Upper lobe of left lung (tissue), 6 donors: ENCODE results near the gene CELA2B. TPM values are rescaled to one million over a fixed set of nuclear protein-coding genes. Genes with fewer than 3 reads are reported as not detected.

ENCODE experiments used
- ATAC-seq, 2 donors: fragments of 200-7000 bp; cut with Tn5 transposase; one replicate each; pipeline ENCODE4 v1.9.1; 2022; ENCODE audit warnings: mild to moderate bottlenecking in 2 of 2, moderate library complexity in 2 of 2; ENCODE audit not compliant: low FRiP score in 2 of 2
- DNase-seq, 2 donors: peaks; one replicate each; pipeline ENCODE4 v3.0.0-alpha.2; 2019 to 2020
- H3K27ac ChIP-seq, 4 donors: fragments of 200-600 bp; sonication (generic); one replicate each; pipeline ENCODE4 v1.5.1; 2016 to 2019
- H3K27me3 ChIP-seq, 4 donors: fragments of 200-600 bp; sonication (generic); one replicate each; pipeline ENCODE4 v1.5.1; 2017 to 2019
- H3K36me3 ChIP-seq, 4 donors: fragments of 200-600 bp; sonication (generic); one replicate each; pipeline ENCODE4 v1.5.1; 2016 to 2019
- H3K4me1 ChIP-seq, 4 donors: fragments of 200-600 bp; sonication (generic); one replicate each; pipeline ENCODE4 v1.5.1; 2018 to 2019
- H3K4me3 ChIP-seq, 4 donors: fragments of 200-600 bp; sonication (generic); one replicate each; pipeline ENCODE4 v1.5.1; 2017 to 2019; ENCODE audit warnings: mild to moderate bottlenecking in 2 of 4, moderate library complexity in 1 of 4
- H3K9me3 ChIP-seq, 4 donors: fragments of 200-600 bp; sonication (generic); one replicate each; pipeline ENCODE4 v1.5.1; 2018 to 2019
- EP300 ChIP-seq, 4 donors: sonication (generic); formaldehyde crosslinking; IDR thresholded peaks; one replicate each; pipeline ENCODE4 v1.5.1; 2017; ENCODE audit warnings: antibody characterized with exemption in 4 of 4, control low read depth in 2 of 4
- POLR2A ChIP-seq, 4 donors: fragments of 450-650 bp; IDR thresholded peaks; one replicate each; pipeline ENCODE4 v1.5.1; 2016 to 2017; ENCODE audit warnings: antibody characterized with exemption in 4 of 4, mild to moderate bottlenecking in 2 of 4
- POLR2AphosphoS5 ChIP-seq, 2 donors: sonication (generic); formaldehyde crosslinking; IDR thresholded peaks; one replicate each; pipeline ENCODE4 v1.5.1; 2017; ENCODE audit warnings: antibody characterized with exemption in 2 of 2
- WGBS, 2 donors: methylation state at CpG; one replicate each; pipeline ENCODE4 v1.1.5; 2017 to 2018; 5-methylcytosine and 5-hydroxymethylcytosine counted together
- total RNA-seq, 6 donors: library from RNA; depleted of rRNA in 4 of 6; stranded (reverse); fragments of >200 nt in 4 of 6; gene quantifications; one replicate each; pipeline versions ENCODE4 v1.1.0 to v1.2.1, GENCODE V29; 2016 to 2021
- TF ChIP-seq, protein P1 (sequence below), 6 experiments: fragments of 450-650 bp in 4 of 6; fragments of 200-600 bp in 2 of 6; sonication (generic) in 2 of 6; IDR thresholded peaks; one replicate each; pipeline ENCODE4 v1.5.1; 2016 to 2019; ENCODE audit warnings: antibody characterized with exemption in 6 of 6
- donor health status: DM: no; HTN: no; CAD: no; lungs with moderate emphysema.
- donor health status: DM: no; HTN: yes; CAD: no; lungs with severe emphysema.

CELA2B gene
- total RNA-seq, 6 donors from 2014 or later: 0.91 to 1.8 (median 1.3) TPM; not detected in 3

DNA sequence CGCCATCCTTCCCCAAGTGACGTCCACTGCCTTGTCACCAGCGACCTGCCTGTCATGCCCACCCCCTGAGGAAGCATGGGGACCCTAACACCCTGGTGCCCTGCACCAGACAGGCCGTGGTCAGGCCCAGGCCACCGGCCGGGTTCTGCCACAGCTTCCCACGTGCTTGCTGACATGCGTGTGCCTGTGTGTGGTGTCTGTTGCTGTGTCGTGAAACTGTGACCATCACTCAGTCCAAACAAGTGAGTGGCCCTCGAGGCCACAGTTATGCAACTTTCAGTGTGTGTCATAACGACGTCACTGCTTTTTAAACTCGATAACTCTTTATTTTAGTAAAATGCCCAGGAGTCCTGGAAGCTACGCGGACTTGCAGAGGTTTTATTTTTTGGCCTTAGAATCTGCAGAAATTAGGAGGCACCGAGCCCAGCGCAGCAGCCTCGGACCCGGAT lies 46.2 kb upstream of the CELA2B start:
- Histone ChIP-seq H3K4me3 (no peak overlapping the region), H3K4me1 (peaks cover 0 to 13% (median 4%) of the 10 kb centered on the region in 4 donors), H3K36me3 (peaks cover 0 to 47% (median 21%) of the 10 kb centered on the region in 4 donors), H3K27me3 (no peaks in the 10 kb centered on the region), H3K9me3 (no peaks in the 10 kb centered on the region), H3K27ac (no peak overlapping the region)
- TF ChIP-seq EP300 (IDR thresholded peaks at IDR 0.05): peak in 1 of 4 donors; percentile 23
- no peak for TF ChIP-seq POLR2AphosphoS5 (IDR thresholded peaks at IDR 0.05)
- TF ChIP-seq, protein P1, sequence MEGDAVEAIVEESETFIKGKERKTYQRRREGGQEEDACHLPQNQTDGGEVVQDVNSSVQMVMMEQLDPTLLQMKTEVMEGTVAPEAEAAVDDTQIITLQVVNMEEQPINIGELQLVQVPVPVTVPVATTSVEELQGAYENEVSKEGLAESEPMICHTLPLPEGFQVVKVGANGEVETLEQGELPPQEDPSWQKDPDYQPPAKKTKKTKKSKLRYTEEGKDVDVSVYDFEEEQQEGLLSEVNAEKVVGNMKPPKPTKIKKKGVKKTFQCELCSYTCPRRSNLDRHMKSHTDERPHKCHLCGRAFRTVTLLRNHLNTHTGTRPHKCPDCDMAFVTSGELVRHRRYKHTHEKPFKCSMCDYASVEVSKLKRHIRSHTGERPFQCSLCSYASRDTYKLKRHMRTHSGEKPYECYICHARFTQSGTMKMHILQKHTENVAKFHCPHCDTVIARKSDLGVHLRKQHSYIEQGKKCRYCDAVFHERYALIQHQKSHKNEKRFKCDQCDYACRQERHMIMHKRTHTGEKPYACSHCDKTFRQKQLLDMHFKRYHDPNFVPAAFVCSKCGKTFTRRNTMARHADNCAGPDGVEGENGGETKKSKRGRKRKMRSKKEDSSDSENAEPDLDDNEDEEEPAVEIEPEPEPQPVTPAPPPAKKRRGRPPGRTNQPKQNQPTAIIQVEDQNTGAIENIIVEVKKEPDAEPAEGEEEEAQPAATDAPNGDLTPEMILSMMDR (IDR thresholded peaks at IDR 0.05): no peak
- no peak for ATAC-seq
- peak; percentile 50 to 69 for DNase-seq
- WGBS, 2 donors: 78 to 82% methylated on average over 13 to 19 of the region's 19 CpGs

DNA sequence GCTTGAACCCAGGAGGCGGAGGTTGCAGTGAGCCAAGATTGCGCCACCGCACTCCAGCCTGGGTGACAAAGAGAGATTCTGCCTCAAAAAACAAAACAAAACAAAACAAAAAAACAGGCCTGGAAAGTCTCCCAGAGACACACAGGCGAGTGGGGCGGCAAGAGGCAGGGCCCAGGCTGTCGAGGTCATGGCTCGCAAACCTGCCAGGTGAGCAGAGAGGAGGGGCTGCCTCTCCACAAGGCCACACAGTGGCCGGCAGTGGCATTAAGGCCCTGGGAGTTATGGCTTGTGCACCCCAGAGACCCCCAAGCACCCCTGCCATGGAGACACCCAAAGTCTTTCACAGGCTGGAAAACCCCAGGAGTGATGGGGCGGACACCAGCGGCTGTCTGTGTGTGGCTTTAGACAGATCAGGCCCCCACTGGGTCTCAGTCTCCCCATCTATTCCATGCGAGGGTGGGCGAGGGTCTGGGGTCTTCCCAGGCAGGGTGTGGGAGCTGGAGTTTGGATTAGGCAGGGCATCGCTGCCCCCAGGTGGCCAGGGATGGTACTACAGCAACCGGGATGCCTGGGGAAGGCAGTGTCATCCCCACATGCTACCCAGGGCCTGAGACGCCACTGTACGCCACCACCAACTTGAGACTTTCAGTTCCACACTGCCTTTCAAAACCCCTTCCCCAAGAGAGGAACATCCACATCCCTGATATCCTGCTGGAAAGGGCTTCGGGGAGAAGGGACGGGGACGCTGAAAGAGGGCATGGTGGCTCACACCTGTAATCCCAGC lies 44.9 kb upstream of the CELA2B start:
- Histone ChIP-seq H3K4me3 (no peak overlapping the region), H3K27me3 (no peaks in the 10 kb centered on the region), H3K4me1 (peaks cover 0 to 7% (median 2%) of the 10 kb centered on the region in 4 donors), H3K9me3 (no peaks in the 10 kb centered on the region), H3K36me3 (peaks cover 0 to 43% (median 17%) of the 10 kb centered on the region in 4 donors), H3K27ac (peak overlapping the region in 1 of 4 donors; percentile 49)
- peak; percentile 69 to 79 for ATAC-seq
- DNase-seq: peak in 1 of 2 donors; percentile 70
- TF ChIP-seq EP300 (IDR thresholded peaks at IDR 0.05) (no peak), POLR2A (IDR thresholded peaks at IDR 0.05) (no peak), POLR2AphosphoS5 (IDR thresholded peaks at IDR 0.05) (no peak)
- TF ChIP-seq, protein P1 (IDR thresholded peaks at IDR 0.05): peak; percentile 93 to 97 (median 96)
- WGBS, 2 donors: 65 to 71% methylated on average over 14 to 18 of the region's 19 CpGs

DNA sequence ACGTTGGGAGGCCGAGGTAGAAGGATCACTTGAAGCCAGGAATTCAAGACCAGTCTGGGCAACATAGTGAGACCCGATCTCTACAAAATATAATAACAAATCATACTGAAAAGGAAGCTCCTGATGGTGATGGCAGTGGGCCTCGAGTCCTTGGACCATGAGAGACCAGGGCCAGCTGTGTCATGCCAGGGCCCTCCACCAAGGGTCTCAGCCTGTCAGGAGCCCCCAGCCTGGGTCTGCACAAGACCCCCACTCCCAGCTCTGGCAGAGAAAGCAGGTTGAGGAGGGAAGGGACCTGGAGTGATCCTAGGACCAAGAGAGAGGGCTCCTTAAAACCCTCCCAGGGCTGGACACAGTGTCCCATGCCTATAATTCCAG lies 44.3 kb upstream of the CELA2B start:
- no peak for TF ChIP-seq EP300 (IDR thresholded peaks at IDR 0.05)
- TF ChIP-seq, protein P1 (IDR thresholded peaks at IDR 0.05): no peak
- no peak for TF ChIP-seq POLR2A (IDR thresholded peaks at IDR 0.05)
- TF ChIP-seq POLR2AphosphoS5 (IDR thresholded peaks at IDR 0.05): no peak

DNA sequence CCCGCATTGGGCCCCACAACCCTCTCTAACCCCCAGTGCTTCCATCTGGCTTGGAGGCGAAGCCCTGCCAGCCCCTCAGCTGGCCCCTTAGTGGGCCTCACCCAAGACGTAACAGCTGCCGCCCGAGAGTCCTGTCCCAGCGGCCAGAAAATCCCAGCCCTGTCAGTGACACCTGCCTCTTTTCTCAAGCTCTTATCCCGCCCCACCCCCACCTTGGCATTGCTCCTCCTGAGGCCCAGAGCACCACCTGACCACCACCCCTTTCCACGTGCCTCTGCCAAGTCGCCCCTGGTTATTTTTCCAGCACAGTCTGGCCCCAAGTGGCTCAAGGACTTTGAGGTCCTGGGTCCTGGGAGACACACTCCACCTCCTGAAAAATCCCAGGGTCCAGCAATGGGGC lies 43.6 kb upstream of the CELA2B start:
- WGBS, 2 donors: 71 to 79% methylated on average over 9 of the region's 9 CpGs
- Histone ChIP-seq H3K9me3 (no peaks in the 10 kb centered on the region), H3K36me3 (peaks cover 0 to 29% (median 10%) of the 10 kb centered on the region in 4 donors), H3K4me1 (no peaks in the 10 kb centered on the region), H3K27me3 (no peaks in the 10 kb centered on the region), H3K4me3 (no peak overlapping the region), H3K27ac (no peak overlapping the region)
- ATAC-seq (no peak), DNase-seq (no peak)
- TF ChIP-seq EP300 (IDR thresholded peaks at IDR 0.05) (no peak), POLR2AphosphoS5 (IDR thresholded peaks at IDR 0.05) (no peak), POLR2A (IDR thresholded peaks at IDR 0.05) (no peak)
- TF ChIP-seq, protein P1 (IDR thresholded peaks at IDR 0.05): no peak

More for the DNA sequence above, 44.3 kb upstream of the CELA2B start:
- Histone ChIP-seq H3K27me3 (no peaks in the 10 kb centered on the region), H3K36me3 (peaks cover 0 to 37% (median 14%) of the 10 kb centered on the region in 4 donors), H3K27ac (no peak overlapping the region), H3K9me3 (no peaks in the 10 kb centered on the region), H3K4me3 (no peak overlapping the region), H3K4me1 (peaks cover 0 to 3% (median under 1%) of the 10 kb centered on the region in 4 donors)
- 67 to 79% methylated on average over 3 to 4 of the region's 4 CpGs for WGBS, 2 donors
- ATAC-seq (no peak), DNase-seq (no peak)
